ENCODE measurements around the gene ABHD6.
"Not testable (repeated sequence)": the region's sequence is repeated elsewhere in the genome, so short reads cannot be mapped to it uniquely, and the experiment has no call there.

DNA sequence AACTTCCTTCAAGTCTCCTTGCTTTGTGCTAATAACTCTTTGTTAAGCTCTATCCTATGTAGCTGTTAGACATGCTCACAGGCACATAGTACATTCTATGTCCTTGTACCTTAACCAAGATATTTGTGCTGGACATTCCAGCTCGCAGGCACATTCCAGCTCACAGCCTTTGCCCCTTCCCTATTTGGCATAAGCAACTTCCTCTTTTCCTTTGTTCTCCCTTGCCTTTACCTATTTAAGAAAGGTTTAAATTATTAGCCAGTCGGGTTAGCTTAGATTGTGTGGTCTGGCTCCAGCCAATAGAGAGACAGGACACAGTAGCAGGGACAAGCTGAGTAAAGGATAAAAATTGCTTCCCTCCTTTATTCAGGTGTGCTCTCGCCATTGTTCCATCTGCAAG is 36.1 kb upstream of the ABHD6 start:
- TF ChIP-seq, protein P1, sequence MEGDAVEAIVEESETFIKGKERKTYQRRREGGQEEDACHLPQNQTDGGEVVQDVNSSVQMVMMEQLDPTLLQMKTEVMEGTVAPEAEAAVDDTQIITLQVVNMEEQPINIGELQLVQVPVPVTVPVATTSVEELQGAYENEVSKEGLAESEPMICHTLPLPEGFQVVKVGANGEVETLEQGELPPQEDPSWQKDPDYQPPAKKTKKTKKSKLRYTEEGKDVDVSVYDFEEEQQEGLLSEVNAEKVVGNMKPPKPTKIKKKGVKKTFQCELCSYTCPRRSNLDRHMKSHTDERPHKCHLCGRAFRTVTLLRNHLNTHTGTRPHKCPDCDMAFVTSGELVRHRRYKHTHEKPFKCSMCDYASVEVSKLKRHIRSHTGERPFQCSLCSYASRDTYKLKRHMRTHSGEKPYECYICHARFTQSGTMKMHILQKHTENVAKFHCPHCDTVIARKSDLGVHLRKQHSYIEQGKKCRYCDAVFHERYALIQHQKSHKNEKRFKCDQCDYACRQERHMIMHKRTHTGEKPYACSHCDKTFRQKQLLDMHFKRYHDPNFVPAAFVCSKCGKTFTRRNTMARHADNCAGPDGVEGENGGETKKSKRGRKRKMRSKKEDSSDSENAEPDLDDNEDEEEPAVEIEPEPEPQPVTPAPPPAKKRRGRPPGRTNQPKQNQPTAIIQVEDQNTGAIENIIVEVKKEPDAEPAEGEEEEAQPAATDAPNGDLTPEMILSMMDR (IDR thresholded peaks at IDR 0.05) = not testable (repeated sequence)
- not testable (repeated sequence) for TF ChIP-seq POLR2A (IDR thresholded peaks at IDR 0.05)
